DMS 273 treated with DMSO at 0.1 percent for 48 hours (cell line): ENCODE results near the gene KREMEN1.
"Not testable (repeated sequence)": the region's sequence is repeated elsewhere in the genome, so short reads cannot be mapped to it uniquely, and the experiment has no call there.

Experiments
- DNase-seq: peaks from one replicate; lab custom pipeline; 2025; lab: John Stamatoyannopoulos, UW

Gene KREMEN1

DNA sequence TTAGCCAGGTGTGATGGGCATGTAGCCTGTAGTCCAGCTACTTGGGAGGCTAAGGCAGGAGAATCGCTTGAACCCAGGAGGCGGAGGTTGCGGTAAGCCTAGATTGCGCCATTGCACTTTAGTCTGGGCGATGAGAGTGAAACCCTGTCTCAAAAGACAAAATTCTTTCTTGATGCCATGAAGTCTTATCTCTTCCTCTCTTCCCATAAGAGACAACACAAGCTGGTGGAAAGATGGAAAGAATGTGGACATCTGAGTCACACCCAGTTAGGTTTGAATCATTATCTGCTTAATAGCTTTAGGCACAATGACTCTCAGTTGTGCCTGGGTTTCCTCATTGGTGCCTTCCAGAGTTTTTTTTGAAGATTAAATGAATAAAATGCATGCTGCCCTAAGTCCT lies 35.3 kb downstream of the KREMEN1 start:
- DNase-seq, result no peak

DNA sequence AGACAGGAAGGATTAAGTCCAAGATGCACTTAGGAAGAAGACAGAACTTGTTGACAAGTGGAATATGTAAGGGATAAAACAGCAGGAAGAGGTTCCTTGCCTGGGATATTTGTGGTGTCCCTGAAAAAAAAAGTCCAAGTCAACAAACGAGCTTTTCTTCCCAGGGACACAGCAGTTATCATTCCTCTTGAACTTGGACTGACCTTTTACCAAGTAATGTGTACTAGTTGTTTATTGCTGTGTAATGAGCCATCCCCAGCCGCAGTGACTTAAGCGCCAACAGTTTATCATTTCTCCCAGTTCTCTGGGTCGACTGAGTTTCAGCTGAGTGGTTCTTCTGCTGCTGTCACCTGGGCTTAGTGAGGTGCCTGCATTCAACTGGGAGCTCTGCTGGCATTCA lies 37.0 kb downstream of the KREMEN1 start:
- no peak for DNase-seq

DNA sequence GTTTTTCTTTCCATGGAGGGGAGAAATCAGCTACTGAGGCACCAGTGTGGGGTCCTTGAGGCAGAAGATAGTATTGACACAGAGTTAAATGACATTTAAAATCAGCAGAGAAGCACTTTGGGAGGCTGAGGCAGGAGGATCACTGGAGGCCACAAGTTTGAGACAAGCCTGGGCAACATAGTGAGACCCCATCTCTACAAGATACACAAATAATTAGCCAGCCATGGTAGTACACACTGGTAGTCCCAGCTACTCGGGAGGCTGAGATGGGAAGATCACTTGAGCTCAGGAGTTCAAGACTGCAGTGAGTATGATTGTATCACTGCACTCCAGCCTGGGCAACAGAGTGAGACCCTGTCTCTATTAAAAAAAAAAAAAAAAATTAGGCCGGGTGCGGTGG lies 38.1 kb downstream of the KREMEN1 start:
- DNase-seq, result no peak

DNA sequence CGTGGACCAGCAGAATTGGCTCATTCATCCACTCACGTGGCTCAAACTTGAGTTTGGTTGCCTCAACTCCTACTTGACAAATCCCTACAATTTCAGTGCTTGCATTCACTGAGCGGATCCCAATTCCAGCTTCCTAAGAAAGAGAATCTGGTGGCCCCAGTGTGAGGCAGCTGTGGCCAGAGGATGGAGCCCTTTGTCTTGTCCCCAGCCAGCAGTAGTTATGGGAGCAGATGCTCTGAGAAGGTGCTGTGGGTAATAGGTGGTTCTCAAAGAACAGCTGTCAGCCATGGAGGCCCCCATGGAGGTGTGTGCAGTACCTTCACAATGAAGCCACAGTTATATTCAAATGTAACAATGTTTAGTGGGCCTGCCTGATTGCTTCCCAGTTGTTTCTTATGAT lies 39.3 kb downstream of the KREMEN1 start:
- DNase-seq, result no peak

DNA sequence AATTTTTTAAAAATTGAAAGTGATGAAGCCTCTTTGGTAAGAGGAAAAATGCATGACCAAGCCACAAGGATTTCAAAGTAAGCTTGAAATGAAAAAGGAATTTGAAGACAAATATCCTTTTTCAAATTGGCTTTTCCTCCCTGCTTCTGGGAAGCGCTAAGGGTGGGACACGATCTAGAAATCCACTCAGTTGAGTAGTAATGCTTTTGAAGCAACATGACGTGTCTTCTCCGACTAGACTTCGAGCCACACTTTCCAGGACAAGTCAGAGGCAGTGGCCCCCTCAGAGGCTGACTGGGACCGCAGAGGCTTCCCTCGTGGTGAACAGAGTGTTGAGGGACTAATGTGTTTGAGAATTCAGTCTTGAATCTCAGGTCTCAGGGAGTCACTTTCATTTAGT lies 39.8 kb downstream of the KREMEN1 start:
- DNase-seq, result no peak

DNA sequence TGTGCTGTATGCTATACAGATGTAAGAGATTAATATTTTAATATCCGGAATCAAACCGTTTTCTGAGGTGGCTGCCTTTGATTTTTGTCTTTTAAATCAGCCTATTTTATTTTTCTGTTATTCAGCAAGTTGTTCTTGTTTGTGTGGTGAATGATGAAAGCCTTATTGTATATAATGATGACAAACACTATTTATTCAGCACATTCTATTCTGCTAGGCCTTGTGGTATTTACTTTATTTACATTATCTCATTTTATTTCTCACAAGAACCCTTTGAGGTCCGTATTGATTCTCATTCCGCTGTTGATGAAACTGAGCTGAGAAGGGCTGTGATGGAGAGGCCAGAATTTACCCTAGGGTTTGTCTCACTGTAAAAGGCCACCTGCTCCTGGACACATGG lies 40.5 kb downstream of the KREMEN1 start:
- DNase-seq, result no peak

DNA sequence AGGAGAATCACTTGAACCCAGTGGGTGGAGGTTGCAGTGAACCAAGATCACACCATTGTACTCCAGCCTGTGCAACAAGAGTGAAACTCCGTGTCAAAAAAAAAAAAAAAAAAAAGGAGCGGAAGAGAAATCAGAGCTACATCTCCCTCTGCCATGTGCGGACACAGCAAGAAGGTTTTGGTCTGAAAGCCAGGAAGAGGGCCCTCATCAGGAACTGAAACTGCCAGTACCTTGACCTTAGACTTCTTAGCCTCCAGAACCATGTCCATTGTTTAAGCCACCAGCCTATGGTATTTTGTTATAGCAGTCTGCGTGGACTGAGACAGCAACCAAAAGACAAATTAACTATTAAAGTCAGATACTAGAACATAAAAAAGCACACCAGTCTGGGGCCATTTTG lies 41.6 kb downstream of the KREMEN1 start:
- DNase-seq, result no peak

DNA sequence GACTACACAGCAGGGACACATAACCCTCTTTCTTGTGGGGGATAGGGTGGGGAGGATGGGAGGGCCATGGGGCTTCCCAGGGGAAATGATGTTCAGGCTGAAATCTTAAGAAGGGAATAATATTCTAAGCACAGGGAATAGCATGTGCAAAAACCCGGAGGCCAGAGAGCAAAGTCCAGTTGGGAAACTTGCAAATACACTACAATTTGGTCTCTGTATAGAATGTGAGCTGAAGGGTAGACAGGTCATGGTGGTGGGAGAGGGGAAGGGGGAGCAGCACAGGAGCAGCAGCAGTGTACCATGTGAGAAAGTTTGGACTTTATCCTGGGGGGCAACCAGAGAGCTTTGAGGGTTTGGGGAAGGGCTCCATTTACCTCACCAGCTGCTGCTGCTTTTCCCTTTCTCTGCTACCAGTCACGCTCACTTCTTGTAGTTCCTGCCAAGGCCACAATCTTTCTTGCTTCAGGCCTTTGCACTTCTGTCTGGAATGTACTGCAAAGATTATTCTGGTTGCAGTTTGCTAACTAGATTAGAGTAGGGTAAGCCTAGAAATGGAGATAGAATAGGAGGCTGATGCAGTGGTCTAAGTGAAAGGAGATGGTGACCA lies 43.0 kb downstream of the KREMEN1 start:
- DNase-seq, result no peak

DNA sequence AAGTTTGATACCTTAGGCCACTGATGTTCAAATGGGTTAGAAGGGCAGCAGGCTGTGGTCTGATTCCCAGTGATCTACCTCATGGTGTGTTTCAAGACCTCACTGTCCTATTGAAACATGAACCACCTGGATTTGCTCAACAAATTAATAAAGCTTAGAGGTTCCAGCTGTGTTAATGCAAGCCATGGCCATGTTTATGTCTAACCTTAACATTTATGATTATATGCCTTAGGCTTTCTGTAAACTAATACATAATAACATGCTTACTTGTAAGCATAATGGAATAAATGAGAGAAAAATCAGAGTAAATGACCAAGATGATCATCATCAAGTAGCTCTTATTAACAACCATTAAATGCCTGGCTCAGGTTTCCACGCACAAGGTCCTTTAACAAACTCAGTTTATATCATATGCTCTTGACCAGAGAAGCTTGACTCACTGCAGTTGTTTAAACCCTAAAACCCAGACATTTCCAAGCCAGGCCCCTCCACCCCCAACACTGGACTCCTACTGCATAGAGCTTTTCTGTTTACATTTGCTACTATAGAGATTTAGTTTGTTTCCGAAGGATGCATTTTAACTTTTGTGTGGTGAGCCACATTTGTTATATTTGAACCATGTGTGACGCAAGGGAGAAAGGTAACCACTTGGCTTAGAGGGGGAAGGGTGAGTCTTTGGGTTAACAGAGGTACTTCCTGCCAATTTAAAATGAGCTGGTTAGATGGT lies 43.7 kb downstream of the KREMEN1 start:
- no peak for DNase-seq

DNA sequence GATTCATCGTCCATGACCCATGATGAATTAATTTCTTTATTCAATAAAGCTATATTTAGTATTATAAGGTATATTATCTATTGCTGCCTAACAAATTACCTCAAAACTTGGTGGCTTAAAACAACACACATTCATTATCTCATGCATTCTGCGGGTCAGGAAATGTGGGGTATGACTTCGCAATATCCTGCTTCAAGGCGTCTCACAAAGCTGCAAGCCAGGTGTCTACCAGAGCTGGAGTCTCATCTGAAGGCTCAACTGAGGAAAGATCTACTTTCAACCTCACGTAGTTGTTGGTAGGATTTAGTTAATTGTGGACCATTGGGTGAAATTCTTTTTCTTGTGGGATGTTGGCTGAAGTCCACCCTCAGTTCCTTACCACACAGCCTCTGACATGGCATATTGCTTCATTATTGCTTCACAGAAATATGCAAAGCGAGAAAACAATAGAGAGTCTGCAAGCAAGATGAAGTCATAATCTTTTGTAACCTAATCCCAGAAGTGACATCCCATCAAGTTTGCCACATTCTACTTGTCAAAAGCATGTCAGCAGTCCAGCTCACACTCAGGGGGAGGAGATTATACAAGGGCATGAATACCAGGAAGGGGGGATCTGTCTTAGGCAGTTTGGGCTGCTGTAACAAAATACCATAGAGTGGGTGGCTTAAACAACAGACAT lies 45.1 kb downstream of the KREMEN1 start:
- no peak for DNase-seq

DNA sequence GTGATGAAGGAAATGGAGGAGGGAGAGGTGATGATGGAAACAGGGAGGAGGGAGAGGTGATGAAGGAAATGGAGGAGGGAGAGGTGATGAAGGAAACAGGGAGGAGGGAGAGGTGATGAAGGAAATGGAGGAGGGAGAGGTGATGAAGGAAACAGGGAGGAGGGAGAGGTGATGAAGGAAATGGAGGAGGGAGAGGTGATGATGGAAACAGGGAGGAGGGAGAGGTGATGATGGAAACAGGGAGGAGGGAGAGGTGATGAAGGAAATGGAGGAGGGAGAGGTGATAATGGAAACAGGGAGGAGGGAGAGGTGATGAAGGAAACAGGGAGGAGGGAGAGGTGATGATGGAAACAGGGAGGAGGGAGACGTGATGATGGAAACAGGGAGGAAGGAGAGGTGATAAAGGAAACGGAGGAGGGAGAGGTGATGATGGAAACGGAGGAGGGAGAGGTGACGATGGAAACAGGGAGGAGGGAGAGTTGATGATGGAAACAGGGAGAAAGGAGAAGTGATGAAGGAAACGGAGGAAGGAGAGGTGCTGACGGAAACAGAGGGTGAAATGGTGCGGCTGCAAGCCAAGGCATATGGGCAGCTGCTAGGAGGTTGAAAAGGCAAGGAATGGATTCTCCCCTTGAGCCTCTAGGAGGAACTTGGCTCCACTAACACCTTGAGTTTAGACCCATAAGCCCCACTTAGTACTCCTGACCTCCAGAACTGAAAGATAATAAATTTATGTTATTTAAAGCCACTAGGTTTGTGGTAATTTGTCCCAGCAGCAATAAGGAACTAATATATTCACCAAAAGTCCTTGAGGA lies 47.5 kb downstream of the KREMEN1 start:
- DNase-seq, result not testable (repeated sequence)

DNA sequence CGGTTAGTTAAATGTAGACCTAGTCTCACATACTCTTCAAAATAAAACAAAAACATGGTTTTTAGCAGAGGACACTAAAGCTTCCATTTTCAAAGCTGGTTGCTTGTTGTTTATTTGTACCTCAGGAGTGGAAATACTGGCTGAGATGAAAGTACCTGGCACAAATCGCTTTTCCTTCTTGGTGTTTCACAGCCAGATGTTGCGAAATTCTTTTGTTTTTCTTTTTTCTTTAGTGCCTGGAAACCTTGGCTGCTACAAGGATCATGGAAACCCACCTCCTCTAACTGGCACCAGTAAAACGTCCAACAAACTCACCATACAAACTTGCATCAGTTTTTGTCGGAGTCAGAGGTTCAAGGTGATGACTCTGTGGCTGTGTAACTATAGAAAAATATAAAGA lies 48.3 kb downstream of the KREMEN1 start:
- DNase-seq, result no peak

DNA sequence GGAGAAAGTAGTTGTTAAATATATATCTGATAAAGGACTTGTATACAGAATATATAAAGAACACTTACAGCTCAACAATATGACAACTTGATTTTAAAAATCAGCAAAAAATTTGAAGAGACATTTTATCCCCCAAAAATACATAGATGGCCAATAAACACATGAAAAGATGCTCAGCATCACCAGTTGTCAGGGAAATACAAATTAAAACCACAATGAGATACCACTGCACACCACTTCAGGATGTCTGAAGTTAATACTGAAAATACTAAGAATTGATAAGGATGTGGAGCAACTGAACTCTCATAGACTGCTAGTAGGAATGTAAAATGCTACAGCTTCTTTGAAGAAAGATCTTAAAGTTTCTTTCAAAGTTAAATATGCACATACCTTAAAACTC lies 49.2 kb downstream of the KREMEN1 start:
- no peak for DNase-seq

DNA sequence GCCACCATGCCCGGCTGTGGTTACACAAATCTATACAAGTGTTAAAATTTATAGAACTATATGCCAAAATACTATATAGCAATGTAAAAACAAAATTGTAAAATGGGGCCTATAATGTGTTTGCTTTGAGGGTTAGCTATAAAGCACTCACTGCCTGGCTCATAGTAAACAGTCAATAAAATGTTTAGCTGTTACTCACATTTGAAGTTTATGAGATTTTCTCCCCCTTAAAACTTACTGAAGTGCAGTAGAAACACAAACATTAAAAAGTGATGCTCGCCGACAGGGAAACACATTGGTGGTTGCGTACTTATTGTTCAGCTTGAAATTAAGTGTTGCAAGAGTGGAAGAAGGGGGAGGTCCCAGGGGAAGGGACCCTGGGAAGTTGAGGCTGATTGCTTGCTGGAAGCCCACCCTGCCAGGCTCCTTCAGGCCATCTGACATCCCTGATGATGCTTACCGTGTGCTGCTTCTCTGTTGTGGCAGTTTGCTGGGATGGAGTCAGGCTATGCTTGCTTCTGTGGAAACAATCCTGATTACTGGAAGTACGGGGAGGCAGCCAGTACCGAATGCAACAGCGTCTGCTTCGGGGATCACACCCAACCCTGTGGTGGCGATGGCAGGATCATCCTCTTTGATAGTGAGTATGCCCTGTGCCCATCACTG lies 52.1 kb downstream of the KREMEN1 start:
- no peak for DNase-seq

DNA sequence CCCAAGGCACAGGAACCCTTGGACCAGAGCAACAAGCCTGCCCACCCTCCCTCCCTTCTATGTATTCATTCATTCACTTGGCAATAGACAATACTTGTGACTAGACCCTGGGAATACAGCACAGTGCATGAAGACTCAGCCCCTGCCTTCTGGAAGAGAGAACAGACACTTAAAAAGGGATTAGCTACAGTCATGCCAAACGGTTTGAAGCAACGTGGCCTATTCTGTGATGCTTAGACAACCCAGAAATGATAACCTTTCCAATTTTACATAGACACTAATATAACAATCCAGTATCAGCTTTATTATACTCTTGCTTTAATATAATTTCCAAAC lies 52.6 kb downstream of the KREMEN1 start:
- DNase-seq, result no peak

DNA sequence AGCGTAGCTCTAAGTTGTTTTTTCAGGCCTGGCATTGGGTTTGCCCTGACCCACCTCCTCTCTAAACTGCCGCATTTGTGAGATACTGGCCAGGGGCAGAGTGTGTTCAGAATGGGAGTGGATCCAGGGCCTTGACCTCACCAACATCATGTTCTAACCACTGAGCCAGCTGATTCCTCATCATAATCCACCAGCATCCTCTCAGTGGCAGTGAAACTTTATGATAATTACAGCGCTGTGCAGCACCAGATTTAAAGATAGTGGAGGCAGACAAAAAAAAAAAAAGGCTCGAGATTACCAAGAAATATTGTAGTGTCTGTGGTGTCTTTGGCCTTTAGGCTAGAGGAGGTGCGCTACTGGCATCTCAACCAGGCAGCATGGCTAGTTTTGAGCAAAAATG lies 53.0 kb downstream of the KREMEN1 start:
- no peak for DNase-seq

DNA sequence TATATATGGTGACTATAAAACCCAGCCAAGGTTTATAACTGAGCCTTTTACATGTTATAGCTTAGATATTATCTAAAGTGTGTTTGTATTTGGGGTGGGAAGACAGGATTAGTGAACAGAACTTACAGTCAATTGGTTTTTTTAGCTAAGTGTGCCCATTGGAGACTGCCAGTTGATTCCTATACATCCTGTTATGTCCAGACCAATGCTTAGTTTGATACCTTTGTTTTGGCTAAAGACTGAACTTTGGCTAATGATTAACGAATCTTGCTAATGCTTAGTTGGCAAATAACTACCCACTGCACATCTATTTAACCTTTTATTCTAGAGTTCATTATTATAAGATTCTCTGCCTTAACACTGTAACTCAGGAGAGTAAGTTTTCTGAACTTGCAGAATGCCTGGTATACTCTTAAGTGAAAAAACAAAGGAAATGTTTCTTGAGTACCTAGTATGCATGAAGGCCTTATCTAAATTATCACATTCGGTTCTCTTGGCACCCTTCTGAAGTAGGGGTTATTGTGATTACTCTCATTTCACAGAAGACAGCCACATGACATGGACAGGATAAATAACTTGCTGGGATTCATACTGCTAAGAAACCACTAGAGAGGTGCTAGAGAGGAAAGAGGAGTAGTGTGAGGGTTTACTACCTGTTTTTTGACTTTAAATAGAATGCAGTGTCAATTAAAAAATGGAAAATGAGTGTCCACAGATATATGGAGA lies 54.0 kb downstream of the KREMEN1 start:
- no peak for DNase-seq

DNA sequence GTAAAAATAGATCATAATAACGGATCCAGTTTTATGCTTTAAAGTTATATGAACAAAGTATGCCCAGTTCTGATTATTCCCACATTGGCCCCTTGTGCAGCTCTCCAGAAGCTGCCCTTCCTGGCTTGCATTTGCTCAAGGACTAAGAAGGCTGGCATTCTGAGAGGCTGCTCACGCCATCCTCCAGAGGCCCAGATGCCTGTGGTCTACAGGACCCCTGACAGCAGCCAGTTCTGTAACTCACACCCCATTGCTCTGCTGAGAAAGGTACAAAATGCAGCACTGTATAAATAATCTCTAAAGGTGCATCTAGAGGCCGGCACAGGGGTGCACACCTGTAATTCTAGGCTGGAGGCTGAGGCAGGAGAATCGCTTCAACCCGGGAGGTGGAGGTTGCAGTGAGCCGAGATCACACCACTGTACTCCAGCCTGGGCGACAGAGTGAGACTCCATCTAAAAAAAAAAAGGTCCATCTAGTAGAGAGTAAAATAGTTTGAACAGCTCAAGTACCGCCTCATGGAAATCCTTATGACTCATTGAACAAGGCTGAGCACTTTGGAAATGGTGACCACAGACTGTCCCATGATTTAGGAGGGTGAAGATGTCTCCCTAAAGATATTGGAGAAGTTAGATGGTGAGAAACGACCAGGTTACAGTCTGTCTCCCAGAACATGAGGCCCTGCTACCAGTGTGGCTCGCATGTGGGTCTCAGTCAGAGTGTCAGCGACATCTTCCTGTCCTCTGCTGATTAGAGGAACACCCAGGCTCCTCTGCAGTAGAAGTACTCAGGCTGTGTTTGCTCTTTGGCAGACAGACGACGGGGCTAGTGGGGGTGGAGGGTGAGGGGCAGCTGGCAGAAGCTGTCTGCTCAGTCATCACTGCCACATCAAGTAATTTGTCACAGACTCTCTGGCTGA lies 56.3 kb downstream of the KREMEN1 start:
- DNase-seq, result no peak

DNA sequence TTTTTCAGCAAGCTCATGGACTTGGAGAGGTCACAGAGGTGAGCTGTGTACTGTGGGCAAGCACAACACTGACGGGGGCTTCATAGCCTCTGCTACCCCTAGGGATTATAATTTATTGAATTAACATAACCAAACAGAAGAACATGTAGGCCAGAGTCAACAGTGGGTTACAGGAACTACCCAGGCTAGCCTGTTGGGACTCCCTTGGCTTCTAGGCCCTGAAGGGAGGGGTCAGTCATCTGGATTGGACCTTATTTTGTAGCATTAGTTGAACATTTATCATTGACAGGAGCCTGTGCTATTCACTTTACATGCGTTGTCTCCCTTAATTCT lies 56.9 kb downstream of the KREMEN1 start:
- DNase-seq, result no peak

DNA sequence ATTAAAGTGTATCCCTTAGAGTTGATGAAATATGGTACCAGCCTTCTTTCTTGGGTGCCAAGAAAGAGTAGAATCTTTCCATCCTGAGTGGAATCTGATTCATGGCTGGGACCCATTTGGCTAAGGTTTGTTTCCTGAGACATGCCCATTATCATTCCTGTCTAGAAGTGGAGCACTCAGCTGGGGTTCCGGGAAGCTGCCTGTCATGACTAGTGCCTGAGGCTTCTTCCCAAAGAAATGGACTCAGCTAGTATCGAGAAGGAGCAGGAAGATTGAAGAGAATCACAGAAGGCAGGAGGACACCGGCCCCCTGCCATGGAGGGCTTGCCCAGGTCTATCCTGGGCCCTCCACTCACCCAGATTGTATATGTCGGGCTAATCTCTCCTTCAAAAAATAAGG lies 57.6 kb downstream of the KREMEN1 start:
- DNase-seq, result no peak
